ENCODE results near the gene DIP2C.
"Not testable (repeated sequence)": the region's sequence is repeated elsewhere in the genome, so short reads cannot be mapped to it uniquely, and the experiment has no call there.

DIP2C gene, protein sequence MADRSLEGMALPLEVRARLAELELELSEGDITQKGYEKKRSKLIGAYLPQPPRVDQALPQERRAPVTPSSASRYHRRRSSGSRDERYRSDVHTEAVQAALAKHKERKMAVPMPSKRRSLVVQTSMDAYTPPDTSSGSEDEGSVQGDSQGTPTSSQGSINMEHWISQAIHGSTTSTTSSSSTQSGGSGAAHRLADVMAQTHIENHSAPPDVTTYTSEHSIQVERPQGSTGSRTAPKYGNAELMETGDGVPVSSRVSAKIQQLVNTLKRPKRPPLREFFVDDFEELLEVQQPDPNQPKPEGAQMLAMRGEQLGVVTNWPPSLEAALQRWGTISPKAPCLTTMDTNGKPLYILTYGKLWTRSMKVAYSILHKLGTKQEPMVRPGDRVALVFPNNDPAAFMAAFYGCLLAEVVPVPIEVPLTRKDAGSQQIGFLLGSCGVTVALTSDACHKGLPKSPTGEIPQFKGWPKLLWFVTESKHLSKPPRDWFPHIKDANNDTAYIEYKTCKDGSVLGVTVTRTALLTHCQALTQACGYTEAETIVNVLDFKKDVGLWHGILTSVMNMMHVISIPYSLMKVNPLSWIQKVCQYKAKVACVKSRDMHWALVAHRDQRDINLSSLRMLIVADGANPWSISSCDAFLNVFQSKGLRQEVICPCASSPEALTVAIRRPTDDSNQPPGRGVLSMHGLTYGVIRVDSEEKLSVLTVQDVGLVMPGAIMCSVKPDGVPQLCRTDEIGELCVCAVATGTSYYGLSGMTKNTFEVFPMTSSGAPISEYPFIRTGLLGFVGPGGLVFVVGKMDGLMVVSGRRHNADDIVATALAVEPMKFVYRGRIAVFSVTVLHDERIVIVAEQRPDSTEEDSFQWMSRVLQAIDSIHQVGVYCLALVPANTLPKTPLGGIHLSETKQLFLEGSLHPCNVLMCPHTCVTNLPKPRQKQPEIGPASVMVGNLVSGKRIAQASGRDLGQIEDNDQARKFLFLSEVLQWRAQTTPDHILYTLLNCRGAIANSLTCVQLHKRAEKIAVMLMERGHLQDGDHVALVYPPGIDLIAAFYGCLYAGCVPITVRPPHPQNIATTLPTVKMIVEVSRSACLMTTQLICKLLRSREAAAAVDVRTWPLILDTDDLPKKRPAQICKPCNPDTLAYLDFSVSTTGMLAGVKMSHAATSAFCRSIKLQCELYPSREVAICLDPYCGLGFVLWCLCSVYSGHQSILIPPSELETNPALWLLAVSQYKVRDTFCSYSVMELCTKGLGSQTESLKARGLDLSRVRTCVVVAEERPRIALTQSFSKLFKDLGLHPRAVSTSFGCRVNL (N-terminal part only)

DNA sequence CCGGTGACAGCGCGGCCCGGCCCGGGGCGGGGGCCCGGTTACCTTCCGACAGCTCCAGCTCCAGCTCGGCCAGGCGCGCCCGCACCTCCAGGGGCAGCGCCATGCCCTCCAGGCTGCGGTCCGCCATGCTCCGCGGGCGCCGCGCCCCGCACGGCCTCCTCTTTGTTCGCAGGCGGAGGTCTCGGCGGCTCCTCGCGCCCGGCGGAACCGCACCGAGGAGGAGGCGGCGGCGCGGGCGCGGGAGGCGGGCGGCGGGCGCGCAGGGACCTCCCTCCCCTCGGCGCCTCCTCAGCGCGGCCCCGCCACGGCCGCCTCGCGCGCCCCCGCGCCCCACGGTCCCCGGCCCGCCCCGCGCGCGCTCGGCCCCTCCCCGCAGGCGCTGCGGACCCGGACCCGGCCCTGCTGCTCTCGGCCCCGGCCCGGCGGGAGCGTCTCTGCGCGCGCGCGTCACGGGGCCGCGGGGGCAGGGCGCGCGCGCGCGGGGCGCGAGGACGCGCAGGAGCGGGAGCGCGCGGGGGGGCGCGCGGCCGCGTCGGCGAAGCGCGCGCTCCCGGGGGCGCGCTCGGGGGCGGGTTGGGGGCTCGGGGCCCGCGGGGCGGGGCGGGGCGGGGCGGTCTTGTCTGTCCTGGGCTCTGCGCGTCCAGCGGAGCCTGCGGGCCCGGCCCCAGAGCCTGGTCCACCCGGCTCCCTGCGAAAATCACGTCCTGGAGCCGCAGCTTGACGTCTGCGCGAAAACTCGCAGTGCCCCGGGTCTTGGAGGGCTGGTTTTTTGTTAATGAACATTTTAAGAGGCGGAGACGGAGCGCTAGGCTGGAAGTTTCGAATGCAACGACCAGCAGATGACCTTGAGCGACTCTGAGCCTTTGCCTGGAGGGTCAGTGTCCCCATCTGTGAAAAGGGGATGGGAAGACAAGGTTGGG is at the start of gene DIP2C:
TSS of gene DIP2C (minus strand) at position 217 of the 920 bp plus-strand sequence. CDS start at position 127, 90 bp downstream.
- no peak for DNase-seq

DNA sequence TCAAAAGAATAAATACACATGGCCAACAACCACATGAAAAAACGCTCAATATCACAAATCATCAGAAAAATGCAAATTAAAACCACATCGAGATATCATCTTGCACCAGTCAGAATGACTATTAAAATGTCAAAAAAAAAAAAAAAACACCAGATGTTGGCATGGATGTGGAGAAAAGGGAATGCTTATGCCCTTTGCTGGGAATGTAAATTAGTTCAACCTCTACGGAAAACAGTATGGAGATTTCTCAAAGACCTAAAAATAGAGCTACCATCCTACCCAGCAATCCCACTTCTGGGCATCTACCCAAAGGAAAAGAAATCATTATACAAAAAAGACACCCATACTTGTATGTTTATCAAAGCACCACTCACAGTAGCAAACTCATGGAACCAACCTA is 45.0 kb upstream of the DIP2C start:
- no peak for DNase-seq

DNA sequence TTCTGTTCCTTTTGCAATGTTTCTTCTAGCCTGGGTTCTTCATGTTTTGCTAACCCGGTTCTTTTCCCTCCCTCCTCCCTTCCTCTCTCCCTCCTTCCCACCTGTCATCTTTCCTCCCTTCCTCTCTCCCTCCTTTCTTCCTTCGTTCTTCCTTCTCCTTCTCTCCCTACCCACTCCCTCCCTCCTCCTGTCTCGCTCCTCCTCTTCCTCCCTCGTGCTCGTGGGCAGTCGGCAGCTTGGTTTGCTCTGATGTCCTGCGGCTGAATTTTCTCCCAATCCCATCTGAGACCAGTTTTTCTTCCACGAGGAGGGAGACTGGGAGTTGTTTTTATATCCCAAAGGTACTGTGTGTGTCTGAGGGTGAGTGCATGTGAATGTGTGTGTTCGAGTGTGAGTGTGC is 43.6 kb upstream of the DIP2C start:
- DNase-seq = no peak

DNA sequence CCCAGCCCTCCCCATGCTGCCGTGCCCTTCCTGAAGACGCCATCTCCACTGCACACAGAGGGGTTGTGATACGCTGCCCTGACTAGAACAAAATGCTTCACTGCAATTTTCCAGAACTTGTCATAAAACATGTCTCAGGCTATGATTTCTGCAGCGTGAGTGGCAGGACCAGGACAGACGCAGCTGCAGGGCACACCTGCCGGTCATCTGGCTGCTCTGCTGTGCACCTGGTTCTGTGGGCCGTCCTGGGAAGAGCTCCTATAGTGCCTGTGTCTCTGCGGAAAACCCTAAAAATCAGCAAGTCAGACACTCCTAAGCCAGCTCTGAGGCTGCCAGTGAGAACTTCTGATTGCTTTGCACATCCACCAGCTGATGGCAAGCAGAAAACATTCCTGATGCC is 39.7 kb upstream of the DIP2C start:
- no peak for DNase-seq

DNA sequence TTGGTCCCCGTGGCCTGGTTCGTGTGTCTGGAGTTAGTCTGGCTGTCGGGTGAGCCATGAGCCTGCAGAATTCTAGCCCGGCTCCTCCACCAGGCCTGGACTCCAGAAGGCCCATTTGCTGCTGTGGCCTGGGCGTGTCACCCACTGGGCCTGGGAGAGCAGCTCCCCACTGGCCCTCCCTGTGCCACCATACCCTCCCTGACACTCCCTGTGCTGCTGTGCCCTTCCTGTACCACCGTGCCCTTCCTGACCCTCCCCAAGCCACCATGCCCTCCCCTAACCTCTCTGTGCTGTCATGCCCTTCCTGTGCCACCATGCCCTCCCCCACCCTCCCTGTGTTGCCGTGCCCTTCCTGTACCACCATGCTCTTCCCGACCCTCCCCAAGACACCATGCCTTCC is 39.1 kb upstream of the DIP2C start:
- no peak for DNase-seq

DNA sequence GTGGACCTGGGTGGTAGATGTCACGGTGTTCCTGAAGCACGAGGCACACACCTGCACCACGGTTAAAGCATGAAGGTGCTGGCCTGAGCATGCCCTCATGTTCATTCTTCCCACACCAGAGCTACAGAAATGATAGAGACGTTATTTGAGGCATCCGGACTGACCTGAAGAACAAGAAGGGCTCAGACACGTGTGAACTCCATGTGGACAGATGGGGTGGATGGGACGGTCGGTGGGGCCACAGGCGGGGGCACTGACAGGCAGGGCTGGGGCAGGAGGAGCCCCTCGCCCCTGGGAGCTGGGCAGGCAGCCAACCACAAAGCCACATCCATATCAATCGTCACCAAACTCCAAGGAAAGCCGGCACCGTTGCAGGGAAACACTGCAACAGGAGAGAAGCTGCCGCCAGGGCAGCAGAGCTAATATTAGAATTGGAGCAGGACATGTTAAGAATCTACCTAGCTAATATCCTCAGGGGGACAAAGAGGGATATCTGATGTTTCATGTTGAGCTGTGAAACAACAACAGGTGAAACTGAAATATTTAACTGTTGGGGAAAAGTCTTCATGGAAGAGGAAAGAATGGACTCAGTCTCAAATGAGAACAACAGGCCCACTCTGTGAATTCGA is 37.8 kb upstream of the DIP2C start:
- no peak for DNase-seq

DNA sequence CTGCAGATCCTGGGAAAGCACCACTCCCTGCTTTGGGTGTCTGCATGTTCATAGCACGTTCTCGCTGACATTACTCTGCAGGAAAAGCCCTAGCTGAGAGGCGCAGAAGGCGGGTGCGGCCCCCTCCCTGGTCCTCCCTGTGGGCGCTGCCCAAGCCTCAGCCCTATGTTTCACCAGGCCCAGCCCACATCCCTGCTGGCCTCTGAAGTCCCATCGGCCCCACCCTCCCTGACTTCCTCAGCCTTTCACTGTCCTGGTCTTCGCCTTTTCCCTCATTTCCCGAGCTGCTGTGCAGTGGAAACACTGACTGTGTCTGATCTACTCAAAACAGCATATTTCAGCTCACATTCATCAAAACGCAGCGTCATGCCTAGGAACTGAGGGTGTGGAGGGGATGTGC is 36.3 kb upstream of the DIP2C start:
- DNase-seq = no peak

DNA sequence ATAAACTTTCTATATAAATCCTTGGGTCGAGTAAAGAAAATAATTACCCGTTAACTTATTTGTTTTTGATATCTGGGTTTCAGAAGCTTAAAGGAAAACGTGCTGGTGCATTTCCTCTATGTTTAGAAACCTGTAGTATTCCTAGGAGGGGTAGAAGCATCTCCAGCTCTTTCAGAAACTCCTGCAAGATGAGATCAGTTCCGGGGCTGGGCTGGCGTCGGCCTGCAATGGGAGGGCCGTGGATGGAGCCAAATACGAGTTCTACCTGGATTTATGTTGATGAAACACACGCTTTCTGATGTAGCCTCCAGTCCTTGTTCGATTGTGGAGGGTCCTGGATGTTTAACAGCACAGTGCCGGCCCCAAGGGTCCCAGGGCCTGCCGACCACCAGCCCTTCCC is 35.8 kb upstream of the DIP2C start:
- DNase-seq = no peak

DNA sequence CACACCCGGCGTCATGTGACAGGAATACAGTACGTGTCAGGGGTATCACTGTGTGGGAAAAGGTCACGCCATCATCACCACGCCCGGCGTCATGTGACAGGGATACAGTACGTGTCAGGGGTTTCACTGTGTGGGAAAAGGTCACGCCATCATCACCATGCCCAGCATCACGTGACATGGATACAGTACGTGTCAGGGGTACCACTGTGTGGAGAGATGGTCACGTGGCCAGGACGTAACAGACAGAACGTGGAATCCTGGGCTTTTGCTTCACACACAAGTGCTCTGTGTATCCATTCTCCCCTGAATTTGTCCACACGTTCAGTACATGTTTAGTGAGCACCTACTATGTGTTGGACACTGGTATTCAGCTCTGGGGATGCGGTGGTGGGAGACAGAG is 34.5 kb upstream of the DIP2C start:
- DNase-seq = no peak

DNA sequence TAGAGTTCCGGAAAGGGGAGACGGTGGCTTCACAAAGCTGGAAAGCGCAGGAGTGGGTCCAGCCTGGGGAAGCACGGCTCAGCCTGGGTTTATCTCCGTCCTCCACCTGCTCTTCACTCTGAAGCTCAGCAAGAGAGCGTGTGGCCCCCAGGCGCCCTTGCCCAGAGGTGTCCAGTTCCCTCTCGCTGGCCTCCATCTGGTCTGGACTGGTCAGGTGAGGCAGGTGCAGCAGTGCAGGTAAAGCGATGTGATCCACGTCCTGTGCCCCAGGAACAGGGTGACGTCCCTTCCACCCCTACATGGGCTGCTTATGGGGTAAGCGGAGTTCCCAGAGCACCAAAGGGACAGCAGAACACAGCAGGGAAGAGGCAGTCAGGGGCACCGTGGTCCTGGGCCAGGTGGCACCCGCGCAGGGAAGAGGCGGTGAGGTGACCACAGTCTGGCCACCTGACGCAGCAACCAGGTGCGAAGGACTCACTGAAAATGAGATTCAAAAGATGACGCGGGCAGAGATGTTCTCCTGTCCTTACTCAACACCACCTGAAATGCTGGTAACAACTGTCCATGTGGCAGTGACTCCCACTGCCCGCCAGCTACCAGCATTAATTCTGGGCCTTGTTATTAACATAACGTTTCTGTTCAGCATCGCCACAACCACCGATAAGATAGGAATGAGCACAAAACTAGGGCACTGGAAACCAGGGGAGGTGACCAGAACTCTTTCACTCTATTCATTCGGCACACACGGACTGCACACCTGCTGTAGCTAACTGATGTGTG is 33.0 kb upstream of the DIP2C start:
- no peak for DNase-seq

DNA sequence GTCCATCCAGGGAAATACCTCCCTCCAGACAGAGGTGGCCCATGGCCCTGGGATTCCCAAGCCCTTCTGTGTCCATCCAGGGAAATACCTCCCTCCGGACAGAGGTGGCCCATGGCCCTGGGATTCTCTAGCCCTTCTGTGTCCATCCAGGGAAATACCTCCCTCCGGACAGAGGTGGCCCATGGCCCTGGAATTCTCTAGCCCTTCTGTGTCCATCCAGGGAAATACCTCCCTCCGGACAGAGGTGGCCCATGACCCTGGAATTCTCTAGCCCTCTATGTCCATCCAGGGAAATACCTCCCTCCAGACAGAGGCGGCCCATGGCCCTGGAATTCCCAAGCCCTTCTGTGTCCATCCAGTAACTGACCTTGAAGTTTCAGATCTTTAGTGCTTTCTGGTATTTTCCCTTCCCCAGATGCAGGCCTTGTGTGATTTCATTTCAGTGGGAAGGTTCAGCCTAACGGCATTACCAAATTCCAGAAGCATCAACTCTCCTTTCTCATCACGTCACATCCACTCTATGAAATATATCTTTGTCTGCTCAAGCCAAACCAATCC is 28.8 kb upstream of the DIP2C start:
- no peak for DNase-seq

DNA sequence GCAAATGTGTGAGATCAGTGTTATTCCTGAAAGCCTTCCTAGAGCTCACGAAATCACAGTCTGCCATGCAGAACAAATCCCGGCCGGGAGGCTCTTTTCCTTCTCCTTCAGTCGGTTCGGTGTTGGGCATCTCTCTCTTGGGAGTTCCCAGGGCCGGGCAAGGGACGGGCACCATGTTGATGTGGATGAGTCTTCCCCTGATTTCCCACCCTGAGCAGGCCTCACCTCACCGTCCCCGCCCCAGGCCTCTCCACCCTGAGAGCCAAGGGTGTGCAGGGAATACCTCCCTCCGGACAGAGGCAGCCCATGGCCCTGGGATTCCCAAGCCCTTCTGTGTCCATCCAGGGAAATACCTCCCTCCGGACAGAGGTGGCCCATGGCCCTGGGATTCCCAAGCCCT is 28.0 kb upstream of the DIP2C start:
- DNase-seq = no peak

DNA sequence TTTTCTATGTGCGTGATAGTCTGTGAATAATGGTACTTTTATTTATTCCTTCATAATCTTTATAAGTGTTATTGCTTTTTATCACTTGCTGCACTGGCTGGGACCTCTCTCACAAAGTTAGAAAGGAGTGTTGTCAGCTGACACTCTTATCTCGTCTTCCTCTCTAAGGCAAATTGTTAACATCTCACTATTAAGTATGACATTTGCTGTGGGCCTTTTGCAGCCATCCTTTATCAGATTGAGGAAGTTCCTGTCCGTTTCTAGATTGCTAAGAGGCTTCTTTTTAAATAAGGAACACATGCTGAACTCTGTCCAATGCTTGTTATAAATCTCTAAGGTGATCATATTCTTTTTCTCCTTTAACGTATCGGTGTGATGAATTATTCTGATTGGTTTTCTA is 27.4 kb upstream of the DIP2C start:
- DNase-seq = peak; percentile 59

DNA sequence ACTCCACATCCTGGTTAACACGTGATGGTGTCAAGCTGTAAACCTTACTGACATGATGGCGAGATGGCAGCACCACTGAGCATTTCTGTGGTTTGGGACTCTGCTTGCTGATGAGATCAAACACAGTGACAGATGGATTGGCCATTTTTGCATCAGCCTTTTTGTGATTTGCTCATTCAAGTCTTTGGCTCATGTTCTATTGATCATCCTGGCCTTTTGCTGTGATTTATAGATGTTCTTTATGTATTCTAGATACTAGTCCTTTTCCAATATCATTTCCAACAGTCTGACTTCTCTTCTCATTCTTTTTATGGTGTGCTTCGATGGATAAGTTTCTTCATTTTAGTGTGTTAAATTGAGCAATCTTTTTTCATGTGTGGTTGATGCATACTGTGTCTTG is 24.7 kb upstream of the DIP2C start:
- DNase-seq = no peak

DNA sequence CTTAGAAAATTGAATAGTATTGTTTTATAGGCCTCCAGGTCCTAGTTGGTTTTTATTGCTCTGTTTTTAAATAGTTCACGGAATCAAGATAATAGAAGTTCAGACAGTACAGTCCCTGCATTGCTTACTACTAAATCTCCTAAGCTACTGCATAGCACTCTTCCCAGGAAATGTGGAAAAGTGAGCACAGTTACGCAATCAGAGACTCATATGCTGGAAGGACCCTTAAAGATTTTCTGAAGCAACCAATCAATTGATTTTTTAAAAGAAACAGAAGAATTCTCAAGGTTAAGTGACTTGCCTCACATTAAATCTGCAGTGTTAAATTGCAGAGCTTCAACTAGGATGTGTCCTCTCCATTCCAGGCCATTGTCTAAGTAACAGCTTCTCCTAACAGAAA is 23.1 kb upstream of the DIP2C start:
- no peak for DNase-seq

DNA sequence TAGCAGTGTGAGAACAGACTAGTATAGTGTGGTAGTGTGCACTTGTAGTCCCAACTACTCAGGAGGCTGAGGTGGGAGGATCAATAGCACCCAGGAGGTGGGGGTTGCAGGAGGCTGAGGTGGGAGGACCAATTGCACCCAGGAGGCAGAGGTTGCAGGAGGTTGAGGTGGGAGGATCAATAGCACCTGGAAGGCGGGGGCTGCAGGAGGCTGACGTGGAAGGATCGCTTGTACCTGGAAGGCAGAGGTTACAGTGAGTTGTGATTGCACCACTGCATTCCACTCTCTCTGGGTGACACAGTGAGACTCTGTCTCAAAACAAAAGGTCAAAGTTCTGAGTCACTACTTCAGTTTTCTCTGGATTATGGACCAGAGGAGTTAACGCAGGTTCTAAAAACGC is 22.6 kb upstream of the DIP2C start:
- no peak for DNase-seq

DNA sequence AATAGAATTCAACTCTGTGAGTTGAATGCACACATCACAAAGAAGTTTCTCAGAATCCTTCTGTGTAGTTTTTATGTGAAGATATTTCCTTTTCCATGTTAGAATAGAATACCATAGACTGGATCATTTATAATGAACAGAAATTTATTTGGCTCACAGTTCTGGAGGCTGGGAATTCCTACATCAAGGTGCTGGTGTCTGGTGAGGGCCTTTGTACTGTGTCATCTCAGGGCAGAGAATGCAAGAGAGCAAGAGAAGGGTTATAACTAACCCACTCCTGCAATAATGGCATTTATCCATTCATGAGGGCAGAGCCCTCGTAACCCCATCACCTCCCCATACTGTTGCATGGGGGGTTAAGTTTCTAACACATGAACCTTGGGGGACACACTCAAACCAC is 18.4 kb upstream of the DIP2C start:
- no peak for DNase-seq

DNA sequence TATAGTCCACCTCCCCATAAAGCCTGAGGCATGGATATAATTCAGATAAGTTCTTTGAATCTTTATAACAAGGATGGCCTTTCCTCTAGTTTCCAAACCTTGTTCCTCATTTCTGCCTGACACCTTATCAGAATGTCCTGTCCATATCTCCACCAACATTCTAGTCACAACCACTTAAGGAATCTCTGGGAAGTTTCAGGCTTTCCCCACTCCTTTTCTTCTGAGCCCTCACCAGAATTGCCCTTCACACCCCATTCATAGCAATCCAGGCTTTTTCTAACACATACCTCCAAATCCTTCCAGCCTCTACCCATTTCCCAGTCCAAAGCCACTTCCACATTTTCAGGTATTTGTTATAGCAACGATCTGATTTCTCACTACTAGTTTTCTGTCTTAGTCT is 18.0 kb upstream of the DIP2C start:
- DNase-seq = no peak

DNA sequence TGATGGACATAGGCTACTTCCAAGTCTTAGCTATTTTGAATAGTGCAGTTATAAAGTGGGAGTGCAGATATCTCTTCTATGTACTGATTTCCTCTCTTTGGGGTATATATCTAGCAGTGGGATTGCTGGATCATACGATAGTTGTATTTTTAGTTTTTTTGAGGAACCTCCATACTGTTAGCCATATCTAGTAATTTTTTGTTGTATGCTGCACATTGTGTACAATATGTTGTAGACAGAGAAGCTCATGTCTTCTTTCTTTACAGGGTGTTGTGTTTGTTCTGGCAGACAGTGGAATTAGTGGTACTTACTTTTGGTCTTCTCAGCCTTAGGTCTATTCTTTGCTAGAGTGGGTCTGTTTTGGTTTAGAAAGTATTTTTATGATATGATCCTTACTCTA is 13.7 kb upstream of the DIP2C start:
- no peak for DNase-seq

DNA sequence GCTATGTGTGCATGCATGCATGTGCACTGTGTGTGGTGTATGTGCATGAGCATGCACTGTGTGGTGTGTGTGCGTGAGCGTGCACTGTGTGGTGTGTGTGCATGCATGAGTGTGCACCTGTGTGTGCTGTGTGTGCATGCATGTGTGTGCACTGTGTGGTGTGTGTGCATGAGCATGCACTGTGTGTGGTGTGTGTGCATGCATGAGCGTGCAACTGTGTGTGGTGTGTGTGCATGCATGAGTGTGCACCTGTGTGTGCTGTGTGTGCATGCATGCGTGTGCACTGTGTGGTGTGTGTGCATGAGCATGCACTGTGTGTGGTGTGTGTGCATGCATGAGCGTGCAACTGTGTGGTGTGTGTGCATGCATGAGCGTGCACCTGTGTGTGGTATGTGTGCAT is 10.7 kb upstream of the DIP2C start:
- not testable (repeated sequence) for DNase-seq

Measured in hematopoietic multipotent progenitor cell treated with erythropoietin and hydrocortisone succinate and interleukin-3 and kit ligand, for 6 days (in vitro differentiated cells).